ENCODE data around the gene GCK.

Gene GCK

DNA sequence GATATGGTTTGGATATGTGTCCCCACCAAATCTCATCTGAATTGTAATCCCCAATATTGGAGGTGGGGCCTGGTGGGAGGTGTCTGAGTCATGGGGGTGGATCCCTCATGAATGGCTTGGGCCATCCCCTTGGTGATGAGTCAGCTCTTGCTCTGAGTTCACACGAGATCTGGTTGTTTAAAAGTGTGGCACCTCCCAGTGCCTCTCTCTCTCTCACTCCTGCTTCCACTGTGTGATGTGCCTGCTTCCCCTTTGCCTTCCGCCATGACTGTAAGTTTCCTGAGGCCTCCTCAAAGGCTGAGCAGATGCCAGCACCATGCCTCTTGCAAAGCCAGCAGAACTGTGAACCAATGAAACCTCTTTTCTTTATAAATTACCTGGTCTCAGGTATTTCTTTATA lies 4.8 kb upstream of the GCK start:
- TF ChIP-seq, protein P1, sequence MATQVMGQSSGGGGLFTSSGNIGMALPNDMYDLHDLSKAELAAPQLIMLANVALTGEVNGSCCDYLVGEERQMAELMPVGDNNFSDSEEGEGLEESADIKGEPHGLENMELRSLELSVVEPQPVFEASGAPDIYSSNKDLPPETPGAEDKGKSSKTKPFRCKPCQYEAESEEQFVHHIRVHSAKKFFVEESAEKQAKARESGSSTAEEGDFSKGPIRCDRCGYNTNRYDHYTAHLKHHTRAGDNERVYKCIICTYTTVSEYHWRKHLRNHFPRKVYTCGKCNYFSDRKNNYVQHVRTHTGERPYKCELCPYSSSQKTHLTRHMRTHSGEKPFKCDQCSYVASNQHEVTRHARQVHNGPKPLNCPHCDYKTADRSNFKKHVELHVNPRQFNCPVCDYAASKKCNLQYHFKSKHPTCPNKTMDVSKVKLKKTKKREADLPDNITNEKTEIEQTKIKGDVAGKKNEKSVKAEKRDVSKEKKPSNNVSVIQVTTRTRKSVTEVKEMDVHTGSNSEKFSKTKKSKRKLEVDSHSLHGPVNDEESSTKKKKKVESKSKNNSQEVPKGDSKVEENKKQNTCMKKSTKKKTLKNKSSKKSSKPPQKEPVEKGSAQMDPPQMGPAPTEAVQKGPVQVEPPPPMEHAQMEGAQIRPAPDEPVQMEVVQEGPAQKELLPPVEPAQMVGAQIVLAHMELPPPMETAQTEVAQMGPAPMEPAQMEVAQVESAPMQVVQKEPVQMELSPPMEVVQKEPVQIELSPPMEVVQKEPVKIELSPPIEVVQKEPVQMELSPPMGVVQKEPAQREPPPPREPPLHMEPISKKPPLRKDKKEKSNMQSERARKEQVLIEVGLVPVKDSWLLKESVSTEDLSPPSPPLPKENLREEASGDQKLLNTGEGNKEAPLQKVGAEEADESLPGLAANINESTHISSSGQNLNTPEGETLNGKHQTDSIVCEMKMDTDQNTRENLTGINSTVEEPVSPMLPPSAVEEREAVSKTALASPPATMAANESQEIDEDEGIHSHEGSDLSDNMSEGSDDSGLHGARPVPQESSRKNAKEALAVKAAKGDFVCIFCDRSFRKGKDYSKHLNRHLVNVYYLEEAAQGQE (IDR thresholded peaks at IDR 0.05; ENCODE audit: insufficient read depth in 1 of 2, low read depth in 2 of 2, low read length in 2 of 2), result no peak
- TF ChIP-seq FOXP2 (optimal IDR thresholded peaks at IDR 0.05; ENCODE audit: borderline replicate concordance, extremely low read depth, extremely low read length, insufficient read depth), result no peak
- TF ChIP-seq POLR2AphosphoS5 (IDR thresholded peaks at IDR 0.05; ENCODE audit: low read depth, low read length), result no peak
- TF ChIP-seq SIN3A (IDR thresholded peaks at IDR 0.05; ENCODE audit: borderline replicate concordance, insufficient read depth, low read length), result no peak
- no peak for TF ChIP-seq TAF1 (IDR thresholded peaks at IDR 0.05; ENCODE audit: borderline replicate concordance, insufficient read depth, low read length)

DNA sequence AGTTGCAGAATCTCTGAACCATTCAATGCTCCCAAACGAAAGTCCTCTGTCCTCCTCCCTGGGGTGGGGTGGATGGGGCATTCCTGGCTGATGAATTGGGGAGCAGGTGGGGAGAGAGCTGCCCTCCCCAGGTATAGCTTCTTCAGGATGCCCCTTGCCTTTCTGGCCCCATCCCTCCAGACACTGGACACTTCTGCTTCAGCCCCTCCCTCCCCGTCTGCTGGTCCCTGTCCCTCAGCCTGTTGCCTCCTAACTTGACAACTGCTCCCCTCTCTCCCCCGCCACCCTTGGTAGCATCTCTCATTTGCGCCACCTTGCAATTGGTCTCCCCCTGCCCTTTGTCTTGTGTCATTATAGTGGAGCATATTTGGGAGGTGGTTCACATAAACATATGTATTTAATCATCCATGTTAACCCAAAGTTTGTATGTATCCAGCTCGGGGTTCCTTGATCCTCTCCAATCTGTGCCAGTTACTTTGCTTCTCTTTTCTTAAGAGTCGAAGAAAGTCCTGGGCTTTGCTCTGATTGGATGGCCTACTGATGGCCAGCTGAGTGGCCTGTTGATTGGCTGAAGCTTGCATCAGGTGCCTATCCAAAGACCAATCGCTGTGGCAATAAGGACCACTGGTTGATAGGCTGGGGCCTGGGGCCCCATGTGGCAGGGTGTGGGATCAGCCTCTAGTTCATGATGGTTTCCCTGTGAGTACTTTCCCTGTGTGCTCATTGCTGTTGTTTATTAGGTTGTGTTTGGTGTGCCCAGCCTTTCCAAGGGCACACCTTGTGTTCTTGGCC lies 4.0 kb upstream of the GCK start:
- TF ChIP-seq, protein P1 (IDR thresholded peaks at IDR 0.05; ENCODE audit: insufficient read depth in 1 of 2, low read depth in 2 of 2, low read length in 2 of 2), result no peak
- TF ChIP-seq TAF1 (IDR thresholded peaks at IDR 0.05; ENCODE audit: borderline replicate concordance, insufficient read depth, low read length) (no peak), FOXP2 (optimal IDR thresholded peaks at IDR 0.05; ENCODE audit: borderline replicate concordance, extremely low read depth, extremely low read length, insufficient read depth) (no peak)

DNA sequence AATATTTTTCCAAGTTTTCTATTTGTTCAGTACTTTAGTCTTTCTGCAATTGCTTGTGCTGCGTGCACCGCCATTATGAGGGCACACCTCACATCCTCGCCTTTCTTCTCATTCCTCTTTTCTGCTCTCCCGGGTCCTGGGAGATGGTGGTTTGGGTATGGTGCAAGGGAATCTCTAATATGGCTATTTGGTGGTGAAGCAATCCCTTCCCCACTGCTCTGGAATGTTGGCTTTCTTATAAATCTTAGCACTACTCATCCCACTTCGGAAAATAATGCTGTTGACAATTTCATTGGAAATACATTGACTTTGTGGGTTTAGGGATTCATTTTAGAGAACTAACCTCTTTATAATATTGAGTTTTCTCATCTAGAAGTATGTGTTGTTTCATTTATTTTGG lies 1.9 kb upstream of the GCK start:
- TF ChIP-seq FOXP2 (optimal IDR thresholded peaks at IDR 0.05; ENCODE audit: borderline replicate concordance, extremely low read depth, extremely low read length, insufficient read depth) (no peak), TAF1 (IDR thresholded peaks at IDR 0.05; ENCODE audit: borderline replicate concordance, insufficient read depth, low read length) (no peak), SIN3A (IDR thresholded peaks at IDR 0.05; ENCODE audit: borderline replicate concordance, insufficient read depth, low read length) (no peak), POLR2AphosphoS5 (IDR thresholded peaks at IDR 0.05; ENCODE audit: low read depth, low read length) (no peak)
- TF ChIP-seq, protein P1 (IDR thresholded peaks at IDR 0.05; ENCODE audit: insufficient read depth in 1 of 2, low read depth in 2 of 2, low read length in 2 of 2), result no peak

DNA sequence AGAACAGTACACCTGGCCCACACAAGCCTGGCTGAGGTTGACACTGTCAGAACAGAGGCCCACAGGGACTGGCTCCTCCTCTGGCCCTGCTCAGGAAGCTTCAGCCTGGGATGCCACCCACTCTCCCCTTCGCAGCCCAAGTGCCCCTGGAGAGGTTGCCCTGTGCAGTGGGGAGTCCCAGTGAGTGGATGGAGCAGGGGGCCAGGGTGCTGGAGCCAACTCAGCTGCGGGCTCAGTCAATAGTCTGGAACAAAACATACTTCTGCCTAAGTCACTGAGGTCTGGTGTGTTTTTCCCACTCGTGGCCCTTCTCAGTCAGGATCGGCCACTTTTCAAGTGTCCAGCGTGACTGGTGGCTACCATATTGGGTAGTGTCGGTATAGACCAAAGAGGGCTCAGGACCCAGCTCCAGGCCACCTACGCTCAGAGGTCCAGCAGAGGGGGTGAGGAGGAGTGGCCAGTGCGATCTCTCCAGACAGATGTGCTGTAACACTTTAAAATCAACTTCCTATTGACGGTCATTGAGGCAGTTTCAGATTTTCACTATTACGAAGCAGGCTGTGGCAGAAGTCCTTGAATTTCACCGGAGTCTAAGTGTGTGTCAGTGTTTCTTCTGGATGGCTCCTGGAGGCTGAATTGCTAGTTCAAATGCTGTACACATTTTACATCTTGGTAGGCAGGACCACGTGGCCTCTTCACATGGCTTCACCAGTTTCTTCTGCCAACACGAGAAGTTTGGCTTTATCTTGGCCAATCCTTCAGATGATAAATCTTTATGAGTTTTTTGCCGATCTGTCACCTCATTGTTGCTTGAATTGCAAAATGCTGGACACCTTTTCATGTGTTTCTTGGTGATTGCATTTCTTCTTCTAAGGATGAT lies 994 bp upstream of the GCK start:
- TF ChIP-seq, protein P1 (IDR thresholded peaks at IDR 0.05; ENCODE audit: insufficient read depth in 1 of 2, low read depth in 2 of 2, low read length in 2 of 2), result no peak
- TF ChIP-seq POLR2AphosphoS5 (IDR thresholded peaks at IDR 0.05; ENCODE audit: low read depth, low read length), result no peak
- TF ChIP-seq SIN3A (IDR thresholded peaks at IDR 0.05; ENCODE audit: borderline replicate concordance, insufficient read depth, low read length), result no peak
- TF ChIP-seq TAF1 (IDR thresholded peaks at IDR 0.05; ENCODE audit: borderline replicate concordance, insufficient read depth, low read length), result no peak
- TF ChIP-seq FOXP2 (optimal IDR thresholded peaks at IDR 0.05; ENCODE audit: borderline replicate concordance, extremely low read depth, extremely low read length, insufficient read depth), result no peak
